Measurements from ENCODE around the gene RALB.
"Not testable (repeated sequence)": the region's sequence is repeated elsewhere in the genome, so short reads cannot be mapped to it uniquely, and the experiment has no call there.

RALB gene

DNA sequence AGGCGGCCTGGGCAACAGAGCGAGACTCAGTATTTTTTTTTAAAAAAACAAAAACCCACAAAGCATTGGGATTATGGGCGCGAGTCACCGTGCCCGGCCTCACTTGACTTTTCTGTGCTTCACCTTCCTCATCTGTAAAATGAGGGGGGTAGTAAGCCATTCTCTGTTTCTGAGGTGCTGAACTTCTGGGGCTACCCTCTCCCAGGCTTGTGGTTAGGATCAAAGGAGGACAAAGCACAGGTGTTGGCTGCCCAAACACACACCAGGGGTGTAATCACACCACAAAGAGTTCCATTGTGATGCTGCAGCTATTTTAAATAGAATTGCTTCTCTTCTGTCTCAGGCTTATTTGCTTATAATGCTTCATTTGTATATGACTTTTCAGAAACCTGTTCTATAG, 57.5 kb downstream of the RALB start (continued):
- TF ChIP-seq ZNF404 (tag by site-specific recombination; IDR thresholded peaks at IDR 0.05) (no peak), ZNF23 (tag by site-specific recombination; IDR thresholded peaks at IDR 0.05; ENCODE audit: borderline replicate concordance) (no peak), ZNF138 (tag by site-specific recombination; IDR thresholded peaks at IDR 0.05; ENCODE audit: borderline replicate concordance) (no peak), KLF10 (tag by site-specific recombination; IDR thresholded peaks at IDR 0.05) (no peak), HOXC10 (CRISPR knock-in tag; IDR thresholded peaks at IDR 0.05) (no peak), ZFP41 (tag by site-specific recombination; IDR thresholded peaks at IDR 0.05; ENCODE audit: borderline replicate concordance) (no peak), SP2 (tag by site-specific recombination; IDR thresholded peaks at IDR 0.05) (no peak), ZNF394 (tag by site-specific recombination; IDR thresholded peaks at IDR 0.05; ENCODE audit: borderline replicate concordance) (no peak), ZNF175 (tag by site-specific recombination; IDR thresholded peaks at IDR 0.05) (no peak), ZNF311 (tag by site-specific recombination; IDR thresholded peaks at IDR 0.05; ENCODE audit: borderline replicate concordance) (no peak)
- TF ChIP-seq, protein P1, sequence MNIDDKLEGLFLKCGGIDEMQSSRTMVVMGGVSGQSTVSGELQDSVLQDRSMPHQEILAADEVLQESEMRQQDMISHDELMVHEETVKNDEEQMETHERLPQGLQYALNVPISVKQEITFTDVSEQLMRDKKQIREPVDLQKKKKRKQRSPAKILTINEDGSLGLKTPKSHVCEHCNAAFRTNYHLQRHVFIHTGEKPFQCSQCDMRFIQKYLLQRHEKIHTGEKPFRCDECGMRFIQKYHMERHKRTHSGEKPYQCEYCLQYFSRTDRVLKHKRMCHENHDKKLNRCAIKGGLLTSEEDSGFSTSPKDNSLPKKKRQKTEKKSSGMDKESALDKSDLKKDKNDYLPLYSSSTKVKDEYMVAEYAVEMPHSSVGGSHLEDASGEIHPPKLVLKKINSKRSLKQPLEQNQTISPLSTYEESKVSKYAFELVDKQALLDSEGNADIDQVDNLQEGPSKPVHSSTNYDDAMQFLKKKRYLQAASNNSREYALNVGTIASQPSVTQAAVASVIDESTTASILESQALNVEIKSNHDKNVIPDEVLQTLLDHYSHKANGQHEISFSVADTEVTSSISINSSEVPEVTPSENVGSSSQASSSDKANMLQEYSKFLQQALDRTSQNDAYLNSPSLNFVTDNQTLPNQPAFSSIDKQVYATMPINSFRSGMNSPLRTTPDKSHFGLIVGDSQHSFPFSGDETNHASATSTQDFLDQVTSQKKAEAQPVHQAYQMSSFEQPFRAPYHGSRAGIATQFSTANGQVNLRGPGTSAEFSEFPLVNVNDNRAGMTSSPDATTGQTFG (tag by site-specific recombination; IDR thresholded peaks at IDR 0.05; ENCODE audit: borderline replicate concordance), result no peak
- TF ChIP-seq, protein P2, sequence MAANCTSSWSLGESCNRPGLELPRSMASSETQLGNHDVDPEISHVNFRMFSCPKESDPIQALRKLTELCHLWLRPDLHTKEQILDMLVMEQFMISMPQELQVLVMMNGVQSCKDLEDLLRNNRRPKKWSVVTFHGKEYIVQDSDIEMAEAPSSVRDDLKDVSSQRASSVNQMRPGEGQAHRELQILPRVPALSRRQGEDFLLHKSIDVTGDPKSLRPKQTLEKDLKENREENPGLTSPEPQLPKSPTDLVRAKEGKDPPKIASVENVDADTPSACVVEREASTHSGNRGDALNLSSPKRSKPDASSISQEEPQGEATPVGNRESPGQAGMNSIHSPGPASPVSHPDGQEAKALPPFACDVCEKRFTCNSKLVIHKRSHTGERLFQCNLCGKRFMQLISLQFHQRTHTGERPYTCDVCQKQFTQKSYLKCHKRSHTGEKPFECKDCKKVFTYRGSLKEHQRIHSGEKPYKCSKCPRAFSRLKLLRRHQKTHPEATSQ (tag by site-specific recombination; IDR thresholded peaks at IDR 0.05), result no peak

DNA sequence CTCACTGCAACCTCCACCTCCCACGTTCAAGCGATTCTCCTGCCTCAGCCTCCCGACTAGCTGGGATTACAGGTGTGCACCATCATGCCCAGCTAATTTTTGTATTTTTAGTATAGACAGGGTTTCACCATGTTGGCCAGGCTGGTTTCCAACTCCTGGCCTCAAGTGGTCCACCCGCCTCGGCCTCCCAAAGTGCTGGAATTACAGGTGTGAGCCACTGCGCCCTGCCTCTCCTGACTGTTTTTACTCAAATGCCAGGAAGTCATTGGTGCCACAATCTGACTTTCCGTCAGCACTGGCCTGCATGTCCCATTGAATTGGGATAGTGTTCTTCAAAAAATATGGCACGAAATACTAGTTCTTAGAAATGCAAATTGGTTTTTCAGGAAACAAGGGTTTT, 58.2 kb downstream of the RALB start:
- H3K9me3 ChIP-seq (ENCODE audit: control insufficient read depth, insufficient read depth, low read depth, low read length); H3K36me3 ChIP-seq (ENCODE audit: control insufficient read depth in 2 of 2, insufficient read depth in 1 of 2, low read length in 2 of 2); H3K4me3 ChIP-seq (ENCODE audit: low read depth, low read length); H3K4me1 ChIP-seq (ENCODE audit: control insufficient read depth, insufficient read depth, low read length); H3K27ac ChIP-seq (ENCODE audit: extremely low read depth, low read depth, low read length): not testable (repeated sequence)
- ChIA-PET POLR2A (interaction anchor here (1.2 kb wide), 1 partner anchor 59 kb away, joined by 3 read pairs; the partner anchor contains the start of gene RALB), CTCF (interaction anchor here (0.7 to 4.9 kb wide), 6 partner anchors 10 to 557 kb away, joined by 3 to 74 read pairs (median 12); no protein-coding TSS in a partner anchor)

DNA sequence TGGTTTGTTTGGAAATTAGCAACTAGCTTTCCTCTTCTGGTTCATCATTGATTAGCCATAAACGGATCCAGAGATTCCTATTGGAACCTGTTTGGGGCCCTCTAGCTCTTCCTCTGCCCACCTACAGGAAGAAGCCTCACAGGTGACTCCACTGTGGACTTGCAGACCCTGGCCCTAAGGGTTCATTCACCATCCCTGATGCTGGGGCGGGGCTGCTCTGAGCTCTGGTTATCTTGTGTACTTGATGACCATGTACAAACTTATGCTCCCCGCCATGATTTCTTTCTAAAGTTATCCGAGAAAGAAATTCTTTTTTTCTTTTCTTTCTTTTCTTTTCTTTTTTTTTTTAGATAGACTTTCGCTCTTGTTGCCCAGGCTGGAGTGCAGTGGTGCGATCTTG, 59.4 kb downstream of the RALB start:
- no peak overlapping the region for H3K27ac ChIP-seq (ENCODE audit: extremely low read depth, low read depth, low read length)
- H3K4me3 ChIP-seq (ENCODE audit: low read depth, low read length), result no peak overlapping the region
- ChIA-PET CTCF (interaction anchor here (0.5 to 4.9 kb wide), 21 partner anchors 11 to 670 kb away, joined by 3 to 74 read pairs (median 4); no protein-coding TSS in a partner anchor), POLR2A (interaction anchor here (1.2 kb wide), 1 partner anchor 60 kb away, joined by 3 read pairs; the partner anchor contains the start of gene RALB)
- H3K9me3 ChIP-seq (ENCODE audit: control insufficient read depth, insufficient read depth, low read depth, low read length), result no peaks in the 10 kb centered on the region
- no peaks in the 10 kb centered on the region for H3K4me1 ChIP-seq (ENCODE audit: control insufficient read depth, insufficient read depth, low read length)
- H3K36me3 ChIP-seq (ENCODE audit: control insufficient read depth in 2 of 2, insufficient read depth in 1 of 2, low read length in 2 of 2), result no peaks in the 10 kb centered on the region
- no peak for TF ChIP-seq HOXA7 (CRISPR knock-in tag; IDR thresholded peaks at IDR 0.05; ENCODE audit: borderline replicate concordance)
- TF ChIP-seq ZBTB8A (tag by site-specific recombination; IDR thresholded peaks at IDR 0.05), result no peak
- TF ChIP-seq ZNF837 (tag by site-specific recombination; IDR thresholded peaks at IDR 0.05), result no peak
- TF ChIP-seq, protein P3, sequence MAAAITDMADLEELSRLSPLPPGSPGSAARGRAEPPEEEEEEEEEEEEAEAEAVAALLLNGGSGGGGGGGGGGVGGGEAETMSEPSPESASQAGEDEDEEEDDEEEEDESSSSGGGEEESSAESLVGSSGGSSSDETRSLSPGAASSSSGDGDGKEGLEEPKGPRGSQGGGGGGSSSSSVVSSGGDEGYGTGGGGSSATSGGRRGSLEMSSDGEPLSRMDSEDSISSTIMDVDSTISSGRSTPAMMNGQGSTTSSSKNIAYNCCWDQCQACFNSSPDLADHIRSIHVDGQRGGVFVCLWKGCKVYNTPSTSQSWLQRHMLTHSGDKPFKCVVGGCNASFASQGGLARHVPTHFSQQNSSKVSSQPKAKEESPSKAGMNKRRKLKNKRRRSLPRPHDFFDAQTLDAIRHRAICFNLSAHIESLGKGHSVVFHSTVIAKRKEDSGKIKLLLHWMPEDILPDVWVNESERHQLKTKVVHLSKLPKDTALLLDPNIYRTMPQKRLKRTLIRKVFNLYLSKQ (tag by site-specific recombination; IDR thresholded peaks at IDR 0.05; ENCODE audit: borderline replicate concordance), result no peak
- no peak for TF ChIP-seq ZNF155 (tag by site-specific recombination; IDR thresholded peaks at IDR 0.05)
- no peak for TF ChIP-seq ZNF658 (tag by site-specific recombination; IDR thresholded peaks at IDR 0.05)
- no peak for TF ChIP-seq GLIS1 (tag by site-specific recombination; IDR thresholded peaks at IDR 0.05)
- TF ChIP-seq ZBTB20 (tag by site-specific recombination; IDR thresholded peaks at IDR 0.05), result no peak
- TF ChIP-seq SETDB1 (IDR thresholded peaks at IDR 0.05; ENCODE audit: insufficient read length, low read length), result no peak
- TF ChIP-seq ZNF404 (tag by site-specific recombination; IDR thresholded peaks at IDR 0.05), result no peak
- TF ChIP-seq, protein P4, sequence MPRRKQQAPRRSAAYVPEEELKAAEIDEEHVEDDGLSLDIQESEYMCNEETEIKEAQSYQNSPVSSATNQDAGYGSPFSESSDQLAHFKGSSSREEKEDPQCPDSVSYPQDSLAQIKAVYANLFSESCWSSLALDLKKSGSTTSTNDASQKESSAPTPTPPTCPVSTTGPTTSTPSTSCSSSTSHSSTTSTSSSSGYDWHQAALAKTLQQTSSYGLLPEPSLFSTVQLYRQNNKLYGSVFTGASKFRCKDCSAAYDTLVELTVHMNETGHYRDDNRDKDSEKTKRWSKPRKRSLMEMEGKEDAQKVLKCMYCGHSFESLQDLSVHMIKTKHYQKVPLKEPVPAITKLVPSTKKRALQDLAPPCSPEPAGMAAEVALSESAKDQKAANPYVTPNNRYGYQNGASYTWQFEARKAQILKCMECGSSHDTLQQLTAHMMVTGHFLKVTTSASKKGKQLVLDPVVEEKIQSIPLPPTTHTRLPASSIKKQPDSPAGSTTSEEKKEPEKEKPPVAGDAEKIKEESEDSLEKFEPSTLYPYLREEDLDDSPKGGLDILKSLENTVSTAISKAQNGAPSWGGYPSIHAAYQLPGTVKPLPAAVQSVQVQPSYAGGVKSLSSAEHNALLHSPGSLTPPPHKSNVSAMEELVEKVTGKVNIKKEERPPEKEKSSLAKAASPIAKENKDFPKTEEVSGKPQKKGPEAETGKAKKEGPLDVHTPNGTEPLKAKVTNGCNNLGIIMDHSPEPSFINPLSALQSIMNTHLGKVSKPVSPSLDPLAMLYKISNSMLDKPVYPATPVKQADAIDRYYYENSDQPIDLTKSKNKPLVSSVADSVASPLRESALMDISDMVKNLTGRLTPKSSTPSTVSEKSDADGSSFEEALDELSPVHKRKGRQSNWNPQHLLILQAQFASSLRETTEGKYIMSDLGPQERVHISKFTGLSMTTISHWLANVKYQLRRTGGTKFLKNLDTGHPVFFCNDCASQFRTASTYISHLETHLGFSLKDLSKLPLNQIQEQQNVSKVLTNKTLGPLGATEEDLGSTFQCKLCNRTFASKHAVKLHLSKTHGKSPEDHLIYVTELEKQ (tag by site-specific recombination; IDR thresholded peaks at IDR 0.05; ENCODE audit: borderline replicate concordance), result no peak
- TF ChIP-seq ZNF211 (tag by site-specific recombination; IDR thresholded peaks at IDR 0.05; ENCODE audit: low read depth), result no peak
- no peak for TF ChIP-seq ZNF664 (tag by site-specific recombination; IDR thresholded peaks at IDR 0.05)
- TF ChIP-seq ZNF350 (tag by site-specific recombination; IDR thresholded peaks at IDR 0.05), result no peak

Data from HEK293 (cell line).